Colon (tissue), 2 donors: ENCODE measurements around the gene SLC12A8.

Experiments used
- FAIRE-seq: peaks from 2 replicates; lab custom pipeline; 2012; peaks lifted over from hg19 to GRCh38; lab: Jason Lieb, UNC
- donor health status: control.
- donor health status: control.

Gene SLC12A8, protein sequence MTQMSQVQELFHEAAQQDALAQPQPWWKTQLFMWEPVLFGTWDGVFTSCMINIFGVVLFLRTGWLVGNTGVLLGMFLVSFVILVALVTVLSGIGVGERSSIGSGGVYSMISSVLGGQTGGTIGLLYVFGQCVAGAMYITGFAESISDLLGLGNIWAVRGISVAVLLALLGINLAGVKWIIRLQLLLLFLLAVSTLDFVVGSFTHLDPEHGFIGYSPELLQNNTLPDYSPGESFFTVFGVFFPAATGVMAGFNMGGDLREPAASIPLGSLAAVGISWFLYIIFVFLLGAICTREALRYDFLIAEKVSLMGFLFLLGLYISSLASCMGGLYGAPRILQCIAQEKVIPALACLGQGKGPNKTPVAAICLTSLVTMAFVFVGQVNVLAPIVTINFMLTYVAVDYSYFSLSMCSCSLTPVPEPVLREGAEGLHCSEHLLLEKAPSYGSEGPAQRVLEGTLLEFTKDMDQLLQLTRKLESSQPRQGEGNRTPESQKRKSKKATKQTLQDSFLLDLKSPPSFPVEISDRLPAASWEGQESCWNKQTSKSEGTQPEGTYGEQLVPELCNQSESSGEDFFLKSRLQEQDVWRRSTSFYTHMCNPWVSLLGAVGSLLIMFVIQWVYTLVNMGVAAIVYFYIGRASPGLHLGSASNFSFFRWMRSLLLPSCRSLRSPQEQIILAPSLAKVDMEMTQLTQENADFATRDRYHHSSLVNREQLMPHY

GRCh38 chr3:125212509-125213363 lies at the start of gene SLC12A8:
TSS of gene SLC12A8 (minus strand) at chr3:125212748. CDS start at chr3:125211349, 1,399 bp downstream.
- no peak for FAIRE-seq

DNA sequence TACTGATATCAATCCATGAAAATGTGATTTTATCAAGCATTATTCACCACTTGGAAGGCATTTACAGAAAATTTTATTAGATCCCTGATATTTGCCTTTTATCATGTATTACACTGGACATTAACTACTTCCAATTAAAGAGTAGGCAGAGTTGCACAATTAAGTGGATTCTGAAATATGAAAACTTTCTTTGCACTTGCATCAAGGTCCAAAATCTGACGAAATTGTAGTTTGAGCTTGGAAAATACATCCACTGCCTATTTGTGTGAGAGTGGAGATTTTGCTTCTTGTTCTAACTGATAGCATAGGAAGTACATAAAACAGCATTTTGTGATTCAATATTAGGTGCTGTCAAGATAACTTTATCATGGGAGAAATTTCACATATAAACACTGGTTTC lies 49.6 kb upstream of the SLC12A8 start:
- FAIRE-seq, result no peak

DNA sequence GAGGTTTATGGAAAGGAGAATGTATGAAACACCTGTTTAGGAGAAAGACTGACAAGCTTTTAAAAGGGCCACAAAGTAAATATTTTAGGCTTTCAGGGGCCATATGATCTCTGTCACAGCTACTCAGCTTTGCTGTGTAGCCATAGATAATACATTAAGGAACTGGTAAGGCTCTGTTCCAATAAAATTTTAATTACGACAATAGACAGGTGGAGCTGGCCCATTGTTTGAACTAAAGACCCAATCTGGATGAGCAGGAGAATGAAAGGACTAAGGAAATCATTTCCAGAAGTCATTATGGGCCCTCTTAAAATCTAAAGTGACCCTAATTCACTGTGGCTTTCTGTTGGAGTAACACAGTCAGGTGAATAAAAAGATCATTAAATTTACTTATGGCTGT lies 48.5 kb upstream of the SLC12A8 start:
- FAIRE-seq, result no peak

GRCh38 chr3:125260158-125260557 lies 47.6 kb upstream of the SLC12A8 start:
- FAIRE-seq, result no peak

- FAIRE-seq, result no peak
These were observed 45.0 kb upstream of the SLC12A8 start for GRCh38 chr3:125257536-125257935.

- no peak for FAIRE-seq
These were observed 44.1 kb upstream of the SLC12A8 start for GRCh38 chr3:125256675-125257074.

DNA sequence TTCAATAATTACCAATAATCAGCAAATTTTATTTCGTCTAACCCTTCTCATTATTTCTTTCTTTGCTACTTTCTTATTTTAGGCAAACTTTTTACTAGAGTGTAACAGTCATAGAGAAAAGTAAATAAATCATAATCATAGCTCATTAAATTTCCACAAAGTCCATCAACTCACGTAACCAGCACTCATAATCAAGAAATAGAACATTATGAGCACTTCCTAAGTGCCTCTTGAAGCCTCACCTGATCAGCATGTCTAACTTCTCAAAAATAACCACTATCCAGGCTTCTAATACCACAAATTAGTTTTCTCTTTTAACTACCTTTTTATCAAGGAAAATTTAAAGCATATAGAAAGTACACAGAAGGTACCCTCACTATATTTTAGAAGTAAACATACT lies 38.4 kb upstream of the SLC12A8 start:
- no peak for FAIRE-seq

DNA sequence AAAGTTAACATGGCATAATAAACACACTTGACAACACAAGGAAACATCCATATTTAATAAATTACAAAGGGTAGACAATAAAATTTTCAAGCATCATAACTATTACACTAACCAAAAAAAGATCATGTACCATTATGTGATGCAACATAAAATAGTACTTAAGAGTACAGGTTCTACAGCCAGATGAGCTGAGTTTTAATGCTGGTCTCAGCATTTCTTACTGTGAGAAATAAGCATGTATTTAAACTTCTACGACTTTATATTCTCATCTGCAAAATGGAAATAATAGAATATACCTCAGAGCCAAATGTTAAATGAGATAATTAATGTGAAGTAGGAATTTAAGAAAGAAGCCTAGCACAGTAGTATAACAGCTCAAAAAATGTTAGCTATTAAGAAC lies 33.7 kb upstream of the SLC12A8 start:
- no peak for FAIRE-seq

DNA sequence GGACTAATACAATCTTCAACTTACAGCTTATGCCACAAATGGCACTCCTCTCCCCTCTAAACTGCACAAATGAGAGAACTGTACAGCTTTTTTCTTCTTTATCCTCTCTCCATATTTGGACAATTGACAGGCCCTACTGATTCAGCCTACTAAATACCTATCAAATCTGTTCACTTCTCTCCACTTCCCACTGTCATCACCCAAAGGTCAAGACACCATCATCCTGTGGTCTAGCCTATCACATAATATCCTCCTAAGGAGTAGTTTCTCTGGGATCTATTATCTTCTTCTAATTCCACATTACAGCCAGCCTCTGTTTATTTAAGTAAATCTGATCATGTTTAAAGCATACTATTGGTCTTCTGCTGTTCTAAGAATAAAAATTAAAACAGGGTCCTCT lies 33.0 kb upstream of the SLC12A8 start:
- no peak for FAIRE-seq

- FAIRE-seq, result no peak
These were observed 27.9 kb upstream of the SLC12A8 start for GRCh38 chr3:125240496-125240895.

- no peak for FAIRE-seq
These were observed 26.7 kb upstream of the SLC12A8 start for GRCh38 chr3:125239266-125239665.

- no peak for FAIRE-seq
These were observed 26.2 kb upstream of the SLC12A8 start for GRCh38 chr3:125238759-125239158.

DNA sequence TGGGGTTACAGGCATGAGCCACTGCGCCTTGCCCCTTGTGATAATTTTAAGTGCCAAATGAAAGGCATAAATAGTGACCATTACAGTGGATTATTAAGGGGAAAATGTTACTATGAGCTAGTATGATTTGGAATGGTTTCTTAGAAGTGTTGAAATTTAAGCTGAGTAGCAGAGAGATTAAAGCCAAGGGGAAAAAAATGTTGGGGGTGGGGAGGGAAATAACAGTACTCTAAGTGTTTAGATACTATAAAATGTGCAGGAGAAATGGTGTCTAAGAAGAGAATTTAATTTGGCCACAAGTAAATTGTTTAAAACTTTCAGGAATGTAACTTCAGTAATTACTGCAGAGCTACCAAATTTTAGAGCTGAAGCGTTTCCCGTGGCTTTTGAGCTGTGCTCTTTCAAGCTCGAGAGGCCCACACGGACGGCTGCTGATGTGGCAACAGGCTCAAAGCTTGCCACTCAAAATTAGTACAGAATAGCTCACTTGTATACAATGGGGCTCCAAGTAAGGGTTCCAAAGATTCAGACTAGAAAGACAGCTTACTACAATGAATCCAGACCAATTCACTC lies 23.9 kb upstream of the SLC12A8 start:
- FAIRE-seq, result no peak

GRCh38 chr3:125234831-125235230 lies 22.3 kb upstream of the SLC12A8 start:
- FAIRE-seq, result no peak

DNA sequence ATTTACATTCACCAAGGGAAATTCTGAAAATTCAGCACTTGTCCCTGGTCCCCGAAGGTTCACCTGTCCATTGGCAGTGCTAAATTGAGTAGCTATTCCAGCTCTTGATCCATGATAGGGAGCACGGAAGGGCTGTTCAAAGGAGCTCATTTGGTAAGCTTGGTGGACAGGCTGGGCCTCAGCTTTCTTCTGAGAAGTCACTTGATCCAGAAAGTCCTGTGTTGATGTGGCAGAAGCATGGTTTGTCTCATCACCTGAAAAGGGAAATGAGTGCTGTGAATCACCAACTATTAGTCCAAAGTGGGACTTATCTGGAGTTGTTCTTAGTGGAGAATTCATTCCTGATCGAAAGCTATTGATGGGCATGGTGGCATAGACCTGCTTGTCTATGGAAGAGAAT lies 19.9 kb upstream of the SLC12A8 start:
- no peak for FAIRE-seq

DNA sequence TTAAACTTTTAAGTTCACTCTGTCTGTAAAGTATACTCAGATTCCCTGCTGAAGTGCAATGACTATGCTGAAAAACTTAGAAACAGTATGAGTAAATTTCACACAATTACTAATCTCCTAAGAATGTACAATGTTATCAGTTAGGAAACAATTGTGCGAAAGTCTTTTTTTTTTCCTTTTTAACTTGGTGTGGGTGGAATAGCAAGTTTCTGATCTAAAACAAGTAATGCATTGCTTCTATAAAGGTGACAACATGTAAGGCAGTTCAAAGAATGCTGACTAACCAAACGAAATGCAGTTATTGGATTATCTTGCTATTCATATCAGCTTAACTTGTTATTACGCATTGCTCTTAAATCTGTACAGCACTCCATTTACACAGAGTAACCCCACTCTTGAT lies 19.3 kb upstream of the SLC12A8 start:
- FAIRE-seq, result no peak

- FAIRE-seq, result no peak
These were observed 17.2 kb upstream of the SLC12A8 start for GRCh38 chr3:125229707-125230106.

DNA sequence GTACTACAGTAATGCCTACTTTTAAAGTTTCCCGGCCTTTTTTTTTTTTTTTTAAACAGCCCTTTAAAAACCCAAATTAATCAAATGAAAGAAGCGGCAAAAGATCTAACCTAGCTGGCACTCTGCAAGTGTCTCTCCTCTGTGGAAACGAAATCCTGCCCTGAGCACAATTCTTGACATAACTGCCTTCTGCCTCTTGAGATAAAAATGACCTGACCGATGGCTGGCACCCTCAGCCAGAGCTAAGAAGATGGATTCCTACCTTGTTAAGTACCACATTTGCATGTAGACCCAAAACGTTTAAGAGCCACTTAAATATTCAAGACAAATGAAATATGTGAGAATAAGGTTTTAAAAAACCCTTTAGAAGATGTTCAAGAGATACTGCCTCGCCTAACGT lies 16.6 kb upstream of the SLC12A8 start:
- FAIRE-seq, result no peak

DNA sequence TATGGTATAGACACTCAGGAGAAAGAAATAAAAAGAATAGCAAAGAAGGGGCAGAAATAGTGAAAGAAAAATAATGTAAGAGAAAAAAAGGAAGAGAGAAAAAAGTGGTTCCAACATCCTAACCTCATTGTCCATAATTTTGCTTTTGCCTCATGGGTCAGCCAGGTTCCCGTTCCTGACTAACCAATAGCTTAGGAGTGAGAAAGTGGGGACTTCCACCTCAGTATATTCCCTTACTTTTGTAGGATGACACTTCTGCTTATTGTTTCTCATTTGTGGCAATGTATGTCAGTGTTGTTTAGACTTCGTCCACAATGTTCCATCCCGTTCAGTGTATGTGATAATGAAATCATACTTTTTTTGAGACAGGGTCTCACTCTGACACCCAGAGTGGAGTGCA lies 9.3 kb upstream of the SLC12A8 start:
- no peak for FAIRE-seq

DNA sequence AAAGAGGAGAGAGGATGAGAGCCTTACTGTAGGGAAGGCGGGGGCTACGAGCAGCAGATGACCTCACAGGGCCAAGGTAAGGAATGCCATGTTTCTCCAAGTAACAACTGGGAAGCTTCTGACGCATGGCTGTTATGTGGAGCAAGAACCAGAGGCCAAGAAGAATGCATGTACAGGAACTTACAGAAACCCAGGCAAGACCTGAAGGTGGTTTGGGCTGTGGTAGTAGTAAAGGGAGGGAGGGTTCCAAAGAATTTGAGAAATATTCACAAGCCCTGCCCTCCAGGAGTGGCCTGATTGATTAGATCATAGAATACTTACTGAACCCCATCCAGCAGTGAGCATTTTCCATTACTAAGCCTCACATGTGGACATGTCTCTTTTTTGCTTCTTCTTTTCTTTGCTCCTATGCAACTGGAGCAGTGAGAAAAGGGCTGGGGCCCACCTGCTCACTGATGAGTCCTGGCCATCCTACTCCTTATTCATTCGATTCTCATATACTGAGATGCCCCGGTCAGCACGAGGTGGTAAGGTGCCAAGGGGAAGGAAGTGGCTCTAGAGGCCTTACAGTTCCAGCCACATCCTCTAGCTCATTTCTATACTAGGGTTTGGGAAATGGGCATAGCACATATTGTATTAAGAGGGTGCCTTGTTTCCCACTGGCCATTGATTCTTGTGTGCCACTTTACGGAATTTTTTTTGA lies 8.3 kb upstream of the SLC12A8 start:
- no peak for FAIRE-seq

GRCh38 chr3:125220183-125220582 lies 7.6 kb upstream of the SLC12A8 start:
- FAIRE-seq, result no peak

DNA sequence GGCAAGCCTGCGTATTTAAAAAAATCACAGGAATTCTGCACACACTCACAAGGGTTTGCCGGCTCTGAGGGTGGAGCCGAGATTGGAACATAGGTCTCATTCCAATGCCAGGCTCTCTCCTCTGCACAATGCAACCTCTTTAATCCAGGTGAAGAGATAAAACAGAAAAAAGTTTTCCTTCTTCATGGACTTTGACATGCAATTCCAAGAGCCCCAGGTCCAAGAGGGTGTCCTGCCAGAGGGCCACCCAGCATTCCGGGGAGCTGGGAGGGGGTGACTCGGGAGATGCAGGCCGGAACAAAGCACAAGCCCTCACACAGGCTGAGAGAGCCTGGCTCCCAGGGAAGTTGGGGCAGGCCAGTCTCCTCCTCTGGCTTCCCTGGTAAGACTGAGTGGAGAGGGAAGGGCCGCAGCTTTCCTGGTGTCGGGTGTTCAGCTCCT lies 6.7 kb upstream of the SLC12A8 start:
- FAIRE-seq, result no peak
